Fibroblast of mammary gland (primary cell): ENCODE results near the gene MICU2.

Source experiments
- DNase-seq: peaks from one replicate; pipeline ENCODE4 v3.0.0-alpha.2; 2010; ENCODE audit warnings: low read depth
- H3K4me3 ChIP-seq: 2 replicates; pipeline ENCODE4 v1.5.1; 2011; ENCODE audit warnings: low read depth, mild to moderate bottlenecking, low read length, moderate library complexity; ENCODE audit not compliant: control insufficient read depth
- CTCF ChIP-seq: conservative IDR thresholded peaks from 2 replicates; pipeline ENCODE4 v1.5.1; 2011; ENCODE audit warnings: low read depth, low read length, inconsistent platforms; ENCODE audit not compliant: control insufficient read depth, insufficient read depth

MICU2 gene

GRCh38 chr13:21615427-21615826 is 11.5 kb upstream of the MICU2 start:
- no peak for TF ChIP-seq CTCF
- no peak for DNase-seq
- H3K4me3 ChIP-seq, result no peak overlapping the region

GRCh38 chr13:21613791-21614190 is 9.8 kb upstream of the MICU2 start:
- H3K4me3 ChIP-seq, result no peak overlapping the region
- no peak for TF ChIP-seq CTCF
- no peak for DNase-seq

GRCh38 chr13:21611385-21611784 is 7.4 kb upstream of the MICU2 start:
- DNase-seq, result no peak
- no peak for TF ChIP-seq CTCF
- no peak overlapping the region for H3K4me3 ChIP-seq

DNA sequence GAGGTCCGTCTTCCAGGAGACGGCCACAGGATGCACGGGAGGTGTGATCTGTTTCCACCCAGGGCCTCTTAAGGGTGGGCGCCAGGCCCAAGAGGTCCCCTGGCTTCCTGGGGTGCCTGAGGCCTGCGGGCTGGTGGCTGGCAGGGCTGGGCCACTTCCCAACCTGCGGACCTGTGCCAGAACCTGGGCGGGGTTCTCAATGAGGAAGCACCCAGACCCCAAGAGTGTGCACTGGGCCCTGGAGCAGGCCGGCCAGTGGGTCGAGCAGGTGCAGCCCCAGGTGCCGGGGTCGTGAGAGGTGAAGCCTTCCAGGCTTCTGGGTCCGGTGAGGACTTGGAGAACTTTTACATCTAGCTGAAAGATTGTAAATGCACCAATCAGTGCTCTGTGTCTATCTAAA is 6.7 kb upstream of the MICU2 start:
- no peak for TF ChIP-seq CTCF
- H3K4me3 ChIP-seq, result no peak overlapping the region
- no peak for DNase-seq

DNA sequence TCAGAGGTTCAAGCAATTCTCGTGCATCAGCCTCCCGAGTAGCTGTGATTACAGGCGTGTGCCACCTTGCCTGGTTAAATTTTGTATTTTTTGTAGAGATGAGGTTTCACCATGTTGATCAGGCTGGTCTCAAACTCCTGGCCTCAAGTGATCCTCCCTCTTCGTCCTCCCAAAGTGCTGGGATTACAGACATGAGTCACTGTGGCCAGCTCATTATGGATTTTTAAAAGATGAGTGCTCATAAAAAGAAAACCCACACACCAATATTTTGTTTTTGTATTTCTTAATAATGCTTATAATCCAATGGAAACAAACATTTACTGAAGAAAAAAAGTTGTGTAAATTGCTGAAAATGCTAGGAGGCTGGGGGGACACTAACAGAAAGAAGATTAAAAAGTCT is 5.0 kb upstream of the MICU2 start:
- no peak overlapping the region for H3K4me3 ChIP-seq
- peak; percentile 26 for DNase-seq
- no peak for TF ChIP-seq CTCF

- TF ChIP-seq CTCF, result no peak
- no peak for DNase-seq
- H3K4me3 ChIP-seq, result no peak overlapping the region
Measured at GRCh38 chr13:21606796-21607195, 2.8 kb upstream of the MICU2 start.

GRCh38 chr13:21606251-21606650 is 2.3 kb upstream of the MICU2 start:
- no peak overlapping the region for H3K4me3 ChIP-seq
- DNase-seq, result no peak
- no peak for TF ChIP-seq CTCF
